ENCODE data around the gene CENPP.
A peak's percentile ranks its signal among the peaks of the same experiment; 100 is the strongest.

The CENPP gene

DNA sequence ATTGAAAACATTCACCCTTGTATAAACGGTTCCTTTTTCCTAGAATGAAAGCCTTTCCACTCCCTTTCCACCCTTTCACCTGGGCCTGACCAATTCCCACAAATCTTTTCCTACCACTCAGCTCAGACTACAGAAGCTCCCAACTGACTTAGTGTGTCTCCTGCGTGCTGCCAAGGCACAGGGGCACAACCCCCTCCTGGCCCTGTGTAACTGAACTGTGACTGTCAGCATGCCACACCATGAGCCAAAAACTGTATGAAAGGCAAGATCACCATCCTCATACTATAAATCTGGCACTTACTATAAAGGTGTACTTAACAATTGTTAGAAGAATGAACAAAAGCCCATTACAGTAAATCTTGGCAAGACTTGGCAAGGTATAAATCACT, 12.1 kb upstream of the CENPP start:
- DNase-seq (ENCODE audit: low read depth), result no peak

DNA sequence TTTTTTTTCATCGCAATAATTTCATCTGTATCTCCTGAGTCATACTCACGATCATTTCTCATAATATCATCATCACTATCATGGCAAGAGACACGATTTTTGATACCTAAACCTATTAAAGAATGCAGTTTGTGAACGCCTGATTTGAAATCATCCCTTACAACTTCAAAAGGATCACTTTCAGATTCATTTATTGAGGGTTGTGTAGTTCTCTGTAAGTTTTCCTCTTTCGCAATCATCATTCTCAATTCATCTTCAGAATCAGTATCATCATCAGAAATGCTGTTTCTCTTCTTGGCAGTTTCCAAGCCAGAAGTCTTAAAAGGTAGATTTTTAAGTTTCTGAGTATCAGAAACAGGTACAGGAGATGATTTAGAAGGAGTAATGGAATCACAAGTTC, 10.3 kb upstream of the CENPP start:
- no peak for DNase-seq (ENCODE audit: low read depth)

DNA sequence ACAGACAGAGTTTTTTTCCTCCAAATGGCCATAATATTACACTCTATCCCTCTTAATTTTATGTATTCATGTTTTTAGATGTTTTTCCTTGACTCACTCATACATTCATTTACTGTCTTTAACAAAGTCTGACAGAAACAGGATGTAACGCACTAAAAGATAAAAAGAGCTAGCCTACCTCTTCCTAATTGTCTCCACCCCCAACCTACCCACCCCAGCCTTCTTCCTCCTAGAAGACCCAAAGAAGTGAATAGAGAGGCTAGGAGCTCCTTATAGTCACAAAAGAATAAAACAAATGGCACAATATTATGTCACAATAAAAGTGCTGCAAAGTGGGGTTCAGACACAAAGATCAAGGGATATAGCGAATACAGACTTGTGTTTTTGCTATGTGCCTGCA, 1.3 kb upstream of the CENPP start:
- no peak for DNase-seq (ENCODE audit: low read depth)

DNA sequence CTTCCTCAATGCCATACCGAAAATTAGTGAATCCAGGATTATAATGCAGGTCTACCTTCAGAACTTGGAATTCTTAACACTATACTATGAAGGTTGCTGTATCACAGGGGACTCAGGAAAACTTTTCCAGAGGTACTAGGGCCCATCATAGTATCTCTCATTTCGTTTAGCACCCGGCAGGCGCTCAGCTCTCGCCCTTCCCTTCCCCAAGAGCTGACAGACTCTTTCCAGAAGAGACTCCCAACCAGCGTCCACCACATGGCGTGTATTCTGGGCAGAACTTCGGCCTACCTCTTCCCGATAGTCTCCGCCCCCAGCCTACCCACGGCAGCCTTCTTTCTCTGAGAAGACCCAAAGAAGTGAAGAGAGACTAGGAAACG, 874 bp upstream of the CENPP start:
- DNase-seq (ENCODE audit: low read depth), result no peak

DNA sequence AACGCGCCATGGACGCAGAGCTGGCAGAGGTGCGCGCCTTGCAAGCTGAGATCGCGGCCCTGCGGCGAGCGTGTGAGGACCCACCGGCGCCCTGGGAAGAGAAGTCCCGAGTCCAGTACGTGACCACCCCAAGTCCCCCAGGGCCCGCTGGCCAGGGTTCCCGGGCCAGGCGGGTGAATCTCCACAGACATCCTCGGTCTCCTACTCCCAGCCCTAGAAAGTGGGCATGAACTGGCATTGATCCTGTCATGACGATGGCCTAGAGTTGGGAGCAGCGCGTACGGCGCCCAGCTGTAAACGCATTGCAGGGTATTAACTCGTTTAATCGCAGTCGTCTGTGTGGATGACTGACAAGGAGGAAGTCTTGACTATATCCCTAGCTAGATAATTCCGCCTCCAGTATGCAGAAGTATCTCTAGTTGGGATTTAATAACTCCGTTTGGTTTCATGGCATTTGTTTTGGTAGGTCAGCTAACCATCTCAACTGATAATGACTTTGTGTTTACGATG, 293 bp downstream of the CENPP start:
- no peak for DNase-seq (ENCODE audit: low read depth)

DNA sequence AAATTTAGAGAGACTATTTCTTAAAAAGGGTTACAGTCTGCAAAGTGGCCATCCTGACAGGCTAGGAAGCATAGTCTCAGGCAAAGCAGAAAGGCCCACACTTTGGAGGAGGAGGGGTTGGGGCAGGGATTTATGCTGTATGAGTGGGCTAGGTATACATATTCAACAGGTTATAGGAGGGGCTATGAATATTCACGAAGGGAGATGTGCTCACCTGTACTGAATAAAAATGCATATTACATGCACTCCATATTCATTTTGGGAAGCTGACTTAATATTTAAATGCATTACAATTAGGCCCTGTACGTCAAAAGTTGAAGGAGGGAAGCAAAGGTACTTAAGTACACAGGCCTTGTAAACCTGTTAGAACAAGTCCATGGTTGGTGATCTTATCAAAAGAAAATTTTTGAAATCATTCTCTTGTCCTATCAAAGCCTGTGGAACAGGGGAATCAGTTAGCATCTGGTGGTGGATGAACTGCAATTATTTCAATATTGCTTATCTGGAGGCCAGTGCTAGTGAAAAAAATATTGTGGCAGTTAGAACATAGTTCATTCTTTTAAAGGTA, 1.6 kb downstream of the CENPP start:
- DNase-seq (ENCODE audit: low read depth), result no peak

DNA sequence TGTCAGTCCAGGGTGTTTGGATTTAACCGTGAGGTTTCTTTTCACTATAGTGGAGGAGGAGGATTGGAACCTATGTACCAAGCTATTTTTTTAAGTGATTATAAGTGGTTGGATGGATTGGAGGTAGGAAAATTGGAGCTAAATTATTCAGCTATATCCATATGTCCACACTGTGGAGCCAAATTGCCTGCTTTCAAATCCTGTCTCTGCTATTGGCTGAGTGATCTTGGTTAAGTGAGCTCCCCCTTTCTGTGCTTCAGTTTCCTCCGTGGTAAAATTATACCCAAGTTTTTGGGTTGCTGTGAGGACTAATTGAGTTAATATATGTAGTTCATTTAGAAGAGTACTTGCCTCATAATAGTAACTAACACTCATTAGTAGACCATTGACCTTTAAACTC, 2.5 kb downstream of the CENPP start:
- peak; percentile 11 for DNase-seq (ENCODE audit: low read depth)

DNA sequence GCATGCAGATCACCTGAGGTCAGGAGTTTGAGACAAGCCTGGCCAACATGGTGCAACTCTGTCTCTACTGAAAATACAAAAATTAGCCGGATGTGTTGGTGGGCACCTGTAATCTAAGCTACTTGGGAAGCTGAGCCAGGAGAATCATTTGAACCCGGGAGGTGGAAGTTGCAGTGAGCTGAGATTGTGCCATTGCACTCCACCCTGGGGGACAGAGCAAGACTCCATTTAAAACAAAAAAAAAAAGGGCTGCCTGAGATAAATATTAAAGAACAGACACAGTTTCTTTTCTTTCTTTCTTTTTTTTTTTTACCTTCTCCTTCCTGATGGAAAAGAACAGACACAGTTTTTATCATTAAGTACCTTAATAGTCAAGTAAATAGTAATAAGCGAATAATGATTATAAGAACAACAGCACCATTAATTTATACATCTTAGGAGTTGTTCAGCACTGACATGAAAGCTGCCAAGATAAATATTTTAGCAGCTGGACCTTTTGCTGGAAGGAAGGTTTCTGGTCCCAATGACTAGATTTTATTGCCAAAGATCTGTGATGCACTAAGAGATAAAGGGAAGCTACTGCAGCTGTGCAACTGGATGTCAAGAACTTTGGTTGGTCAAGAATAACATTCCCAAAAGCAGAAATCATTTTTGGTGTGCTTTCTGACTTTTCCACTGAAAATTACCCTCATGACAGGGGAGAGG, 7.0 kb downstream of the CENPP start:
- DNase-seq (ENCODE audit: low read depth), result no peak

DNA sequence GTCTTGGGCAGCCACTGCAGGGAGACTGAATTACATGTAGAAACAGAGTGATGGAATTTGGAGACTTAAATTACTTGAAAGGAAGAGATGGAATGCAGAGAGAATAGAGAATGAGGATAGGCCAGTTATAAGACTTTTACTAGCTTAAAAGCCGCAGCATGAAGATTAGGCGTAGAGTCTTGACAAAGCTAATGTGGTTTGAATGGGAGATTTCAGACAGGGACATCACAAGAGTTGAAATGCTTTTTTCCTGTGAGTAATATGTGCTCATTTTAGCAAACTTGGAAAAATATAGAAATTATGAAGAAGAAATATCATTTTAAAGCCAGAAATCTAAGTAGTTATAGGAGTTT, 7.5 kb downstream of the CENPP start:
- DNase-seq (ENCODE audit: low read depth), result no peak

DNA sequence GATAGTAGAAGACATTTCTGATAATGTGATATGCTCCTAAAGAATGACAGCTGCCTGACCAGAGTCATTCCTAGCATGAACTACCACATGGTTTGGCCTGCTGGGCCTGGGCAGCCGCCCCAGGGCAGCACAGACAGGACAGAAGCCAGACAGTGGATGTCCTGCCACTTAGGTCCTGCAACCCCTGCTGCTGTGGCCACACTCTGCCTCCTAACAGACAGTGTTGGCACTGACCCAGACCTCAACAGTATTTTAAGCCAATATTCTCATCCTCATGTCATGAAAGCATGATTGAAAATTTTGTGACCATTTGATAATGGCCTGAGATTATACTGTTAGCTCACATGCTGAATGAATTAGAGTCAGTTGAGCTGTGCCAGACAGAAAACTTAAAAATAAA, 15.8 kb downstream of the CENPP start:
- DNase-seq (ENCODE audit: low read depth), result no peak

DNA sequence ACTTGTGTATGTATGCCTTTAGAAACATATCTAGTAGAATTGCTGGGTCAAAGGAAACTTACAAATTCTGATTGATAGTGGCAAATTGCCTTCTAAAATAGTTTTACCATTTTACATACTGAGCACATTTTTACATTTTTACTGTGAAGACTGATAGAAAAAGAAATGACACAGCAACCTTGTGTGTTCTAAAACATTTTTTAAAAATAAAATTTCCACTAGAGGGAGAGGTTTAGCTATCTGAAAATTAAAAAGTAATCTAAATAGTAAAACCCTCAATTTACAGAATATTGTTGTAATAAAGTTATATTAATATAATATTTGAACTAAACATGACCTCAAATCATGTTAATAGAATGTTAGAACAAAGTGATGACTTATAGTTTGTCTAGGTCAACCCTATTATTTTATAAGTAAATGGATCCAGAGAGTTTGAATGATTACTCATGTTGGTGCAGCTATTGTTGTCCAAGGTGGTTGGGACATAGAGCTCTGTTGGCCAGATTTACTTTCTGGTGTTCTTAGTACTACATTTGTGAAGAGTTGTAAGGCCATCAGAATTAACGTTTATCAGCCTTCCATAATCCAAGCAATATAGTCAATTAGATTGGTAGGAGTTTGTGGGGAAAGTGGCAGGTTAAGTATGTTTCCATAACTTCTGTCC, 17.2 kb downstream of the CENPP start:
- no peak for DNase-seq (ENCODE audit: low read depth)

DNA sequence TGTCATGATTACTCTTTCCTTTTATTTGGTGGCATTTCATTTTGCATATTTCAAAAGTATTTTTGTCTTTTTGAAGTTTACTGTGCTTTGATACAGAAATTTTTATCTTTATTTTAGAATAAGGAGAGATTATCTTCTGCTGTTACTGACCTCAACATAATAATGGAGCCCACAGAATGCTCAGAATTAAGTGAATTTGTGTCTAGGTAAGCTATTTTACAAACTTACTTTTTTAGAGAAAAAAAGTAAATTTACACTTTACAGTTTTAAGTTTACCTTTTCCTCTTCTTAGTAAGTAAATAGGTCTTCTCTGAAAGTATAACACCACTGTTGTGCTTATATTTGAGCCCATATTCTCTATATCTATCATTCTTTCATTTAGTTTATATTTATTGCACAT, 19.8 kb downstream of the CENPP start:
- no peak for DNase-seq (ENCODE audit: low read depth)

DNA sequence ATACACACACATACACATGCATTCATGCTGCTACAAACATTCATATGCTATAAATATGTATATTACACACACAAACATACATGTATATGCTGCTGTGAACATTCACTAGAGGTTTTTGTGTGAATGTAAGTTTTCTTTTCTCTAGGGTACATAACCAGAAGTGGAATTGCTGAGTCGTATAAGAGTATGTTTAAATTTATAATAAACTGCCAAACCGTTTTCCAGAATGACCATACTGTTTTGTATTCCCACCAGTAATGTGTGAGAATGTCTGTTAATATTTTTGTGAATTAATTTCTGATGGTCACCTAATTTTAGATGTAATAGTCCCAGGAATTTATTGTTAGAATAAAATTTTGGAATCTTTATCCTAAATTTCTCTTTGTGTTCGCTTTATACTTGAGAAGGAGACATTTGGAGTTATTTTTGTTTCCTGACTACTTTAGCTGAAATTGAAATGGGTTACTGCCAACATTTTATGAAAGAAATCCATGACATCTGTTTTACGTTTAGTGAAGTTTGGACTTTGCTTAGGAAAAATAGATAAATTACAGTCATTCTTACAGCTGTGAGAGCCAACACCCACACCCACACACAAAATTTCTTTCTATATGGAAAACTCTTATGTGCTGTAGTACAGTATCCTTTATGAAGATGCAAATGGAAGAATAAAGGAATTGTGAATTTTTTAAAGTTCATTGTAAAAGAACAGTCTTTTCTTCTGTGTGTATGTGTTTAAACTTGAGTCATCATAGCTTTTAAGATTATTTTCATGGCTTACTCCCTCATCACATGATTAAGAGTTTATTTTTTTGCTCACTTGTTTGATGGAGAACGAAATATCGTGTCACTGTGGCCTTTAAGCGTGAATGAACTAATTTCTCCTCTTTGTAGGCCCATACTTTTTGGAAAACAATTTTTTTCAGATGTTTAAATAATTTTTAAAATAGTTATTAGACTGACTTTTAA, 24.3 kb downstream of the CENPP start:
- DNase-seq (ENCODE audit: low read depth), result peak; percentile 8

DNA sequence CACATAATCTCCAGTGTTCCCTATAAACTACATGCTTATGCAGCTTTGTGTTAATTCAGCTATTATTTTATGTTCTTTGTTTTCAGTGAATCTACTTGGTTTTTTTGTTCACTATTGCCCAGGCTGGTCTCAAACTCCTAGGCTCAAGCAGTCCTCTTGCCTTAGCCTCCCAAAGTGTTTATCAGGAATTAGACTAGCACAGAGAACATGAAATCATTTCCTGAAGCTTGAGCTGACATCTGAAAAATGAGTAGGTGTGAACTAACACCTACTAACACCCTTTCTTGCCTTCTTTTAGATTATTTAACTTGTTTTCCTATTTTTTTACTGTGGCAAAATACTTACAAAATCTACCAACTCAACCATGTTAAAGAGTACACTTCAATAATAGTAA, 25.0 kb downstream of the CENPP start:
- DNase-seq (ENCODE audit: low read depth), result no peak

DNA sequence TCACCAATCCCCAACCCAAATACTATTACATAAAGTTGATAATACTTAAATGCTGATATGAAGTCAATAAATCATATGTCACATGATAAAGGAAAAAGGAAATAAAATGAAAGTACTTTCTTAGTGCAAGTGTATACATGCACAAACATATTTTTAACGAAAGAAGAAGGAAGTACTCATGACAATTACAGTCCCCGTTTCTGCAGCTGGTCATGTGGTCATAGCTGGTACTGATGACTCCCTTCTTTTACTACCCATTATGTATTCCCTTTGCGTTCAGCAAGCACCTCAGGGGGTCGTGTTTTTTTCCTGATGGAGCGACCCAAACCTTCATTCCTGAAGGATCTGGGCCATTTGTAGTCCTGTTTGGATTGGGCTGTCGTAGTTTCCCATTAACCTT, 27.3 kb downstream of the CENPP start:
- no peak for DNase-seq (ENCODE audit: low read depth)

DNA sequence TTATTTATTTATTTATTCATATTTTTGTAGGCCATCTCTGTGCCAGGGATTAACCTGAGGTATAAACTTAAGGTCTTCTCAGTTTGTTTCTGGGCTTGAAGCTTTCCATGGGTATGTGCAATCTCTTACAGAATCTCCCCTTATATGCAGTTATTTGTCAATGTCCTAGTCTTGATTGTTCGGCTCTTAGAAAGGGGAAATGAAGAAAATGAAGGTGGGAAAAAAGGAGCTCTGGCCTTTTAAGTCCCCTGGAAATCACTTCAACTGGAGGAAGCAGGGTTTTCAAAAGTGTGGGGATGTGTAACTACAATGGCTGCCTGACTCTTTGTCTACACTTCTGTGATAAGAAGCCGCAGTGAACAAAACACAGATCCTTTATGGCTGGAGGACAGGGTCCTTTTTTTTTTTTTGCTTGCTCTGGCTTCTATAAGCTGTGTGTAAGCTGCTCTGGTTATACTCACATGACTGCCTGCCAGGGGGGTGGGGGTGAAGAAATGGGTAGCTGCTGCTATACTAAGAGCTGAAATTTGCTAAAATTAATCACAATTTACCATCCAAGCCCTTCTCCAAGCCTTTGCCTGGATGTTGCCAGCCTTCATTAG, 33.7 kb downstream of the CENPP start:
- DNase-seq (ENCODE audit: low read depth), result no peak

DNA sequence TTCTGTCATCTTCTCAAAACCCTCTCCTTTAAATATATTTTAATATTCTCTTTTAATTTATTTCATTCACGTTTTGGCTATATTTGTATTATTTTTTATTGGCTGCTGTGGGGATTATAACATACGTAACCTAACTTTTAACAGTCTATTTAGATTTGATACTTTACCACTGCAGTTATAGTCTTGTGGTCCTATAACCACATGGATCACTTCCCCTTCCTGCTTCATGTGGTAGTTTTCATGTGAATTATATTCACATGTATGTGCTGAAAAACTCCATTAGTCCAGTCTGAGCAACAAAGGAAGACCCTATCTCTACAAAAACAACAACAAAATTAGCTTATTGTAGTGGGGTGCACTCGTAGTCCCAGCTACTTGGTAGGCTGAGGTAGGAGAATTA, 34.3 kb downstream of the CENPP start:
- no peak for DNase-seq (ENCODE audit: low read depth)

DNA sequence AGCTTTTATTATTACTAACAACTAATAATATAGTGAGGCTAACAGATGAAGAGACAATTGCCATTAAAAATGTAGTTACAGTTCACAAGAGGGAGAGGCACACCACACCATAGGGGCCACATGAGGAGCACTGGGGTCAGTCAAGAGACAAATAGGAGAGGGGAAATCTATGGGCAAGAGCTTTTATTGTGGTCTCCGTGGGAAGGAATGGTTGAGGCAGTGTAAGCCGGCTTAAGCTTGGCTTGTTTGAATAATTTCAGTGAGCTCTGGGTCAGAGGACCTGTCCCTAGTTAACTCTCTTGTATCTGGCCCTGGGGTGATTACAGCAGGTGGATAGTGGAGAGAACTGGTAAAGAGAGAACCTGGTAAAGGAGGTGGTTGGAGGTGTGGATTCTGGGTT, 43.3 kb downstream of the CENPP start:
- no peak for DNase-seq (ENCODE audit: low read depth)

DNA sequence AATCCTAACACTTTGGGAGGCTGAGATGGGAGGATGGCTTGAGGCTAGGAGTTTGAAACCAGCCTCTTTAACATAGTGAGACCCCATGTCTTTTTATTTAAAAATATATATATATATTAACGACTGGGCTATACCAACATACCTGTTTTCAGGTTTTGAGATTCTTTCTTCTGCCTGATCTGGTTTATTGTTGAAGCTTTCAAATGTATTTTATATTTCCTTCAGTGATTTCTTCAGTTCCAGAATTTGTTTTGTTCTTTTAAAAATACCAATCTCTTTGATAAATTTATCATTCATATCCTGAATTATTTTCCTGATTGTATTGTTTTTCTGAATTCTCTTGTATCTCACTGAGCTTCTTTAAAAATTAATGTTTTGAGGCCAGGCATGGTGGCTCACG, 47.4 kb downstream of the CENPP start:
- DNase-seq (ENCODE audit: low read depth), result no peak

DNA sequence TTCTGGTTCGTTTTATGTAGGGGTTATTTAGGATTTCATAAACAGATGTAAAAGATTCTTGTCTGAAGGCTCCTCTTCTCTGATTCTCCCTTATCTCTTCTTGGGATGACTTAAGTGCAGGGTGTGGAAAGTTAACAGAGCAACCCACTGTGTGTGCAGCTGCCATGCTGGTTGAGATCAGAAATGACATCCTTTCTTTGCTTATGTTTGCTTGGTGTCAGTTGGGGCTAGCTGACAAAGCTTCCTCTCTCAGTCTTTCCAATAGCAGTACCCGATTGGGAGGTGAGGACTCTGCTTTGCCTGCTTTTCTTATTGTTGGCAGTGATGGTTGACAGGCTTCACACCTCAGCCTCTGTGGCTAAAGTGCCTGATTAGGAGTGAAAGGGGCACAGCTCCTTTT, 52.1 kb downstream of the CENPP start:
- no peak for DNase-seq (ENCODE audit: low read depth)

DNA sequence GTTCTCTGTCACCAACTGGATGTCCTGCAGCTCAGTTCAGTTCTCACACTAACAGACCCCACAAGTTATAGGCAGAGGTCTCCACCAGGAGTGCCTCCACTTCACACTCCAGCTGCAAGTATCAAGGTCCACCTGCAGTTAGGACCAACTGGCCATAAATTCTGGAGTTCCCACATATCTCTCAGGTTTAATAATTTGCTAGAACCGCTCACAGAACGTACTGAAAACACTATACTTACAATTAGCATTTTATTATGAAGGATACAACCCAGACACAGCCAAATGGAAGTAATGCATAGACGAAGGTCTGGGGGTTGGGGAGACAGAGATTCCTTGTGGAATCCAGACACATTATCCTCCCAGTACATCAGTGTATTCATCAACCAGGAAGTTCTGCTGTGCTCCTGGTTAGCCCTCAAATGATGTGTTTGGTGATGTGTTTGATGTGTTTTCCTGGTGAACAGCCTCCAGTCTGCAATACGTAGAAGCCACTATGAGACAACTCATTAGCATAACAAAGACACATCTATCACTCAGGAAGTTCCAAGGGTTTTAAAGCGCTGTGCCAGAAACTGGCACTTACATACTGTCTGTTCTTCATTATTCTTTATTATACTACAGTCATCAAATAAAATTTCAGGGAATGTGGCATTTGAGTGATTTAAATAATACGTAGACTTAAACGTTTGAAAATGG, 53.3 kb downstream of the CENPP start:
- DNase-seq (ENCODE audit: low read depth), result no peak

DNA sequence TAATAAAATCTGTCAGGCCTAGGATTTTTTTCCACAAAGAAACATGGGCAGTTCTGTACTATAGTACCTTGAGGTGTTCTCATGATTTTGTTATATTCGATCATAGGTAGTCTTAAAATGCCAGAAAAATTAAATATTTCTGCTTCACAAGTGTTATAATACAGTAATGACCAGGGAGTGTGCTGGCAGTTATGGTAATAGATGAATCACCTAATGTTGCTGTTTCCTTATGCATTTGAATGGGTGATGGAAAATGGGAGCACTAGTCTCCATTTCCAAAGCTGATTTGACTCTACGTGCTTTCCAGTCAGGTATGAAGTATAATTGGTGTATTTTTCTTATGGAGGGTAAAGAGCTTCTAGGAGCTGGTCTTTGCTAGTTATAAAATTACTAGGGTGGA, 54.9 kb downstream of the CENPP start:
- no peak for DNase-seq (ENCODE audit: low read depth)

All from HS-5 (cell line).